ENCODE data around the gene DLL1. TPM values are rescaled to one million over a fixed set of nuclear protein-coding genes. Genes with fewer than 3 reads are reported as not detected.
A peak's percentile ranks its signal among the peaks of the same experiment; 100 is the strongest.

Gene DLL1
- total RNA-seq, 1 donor = 0.86 TPM

DNA sequence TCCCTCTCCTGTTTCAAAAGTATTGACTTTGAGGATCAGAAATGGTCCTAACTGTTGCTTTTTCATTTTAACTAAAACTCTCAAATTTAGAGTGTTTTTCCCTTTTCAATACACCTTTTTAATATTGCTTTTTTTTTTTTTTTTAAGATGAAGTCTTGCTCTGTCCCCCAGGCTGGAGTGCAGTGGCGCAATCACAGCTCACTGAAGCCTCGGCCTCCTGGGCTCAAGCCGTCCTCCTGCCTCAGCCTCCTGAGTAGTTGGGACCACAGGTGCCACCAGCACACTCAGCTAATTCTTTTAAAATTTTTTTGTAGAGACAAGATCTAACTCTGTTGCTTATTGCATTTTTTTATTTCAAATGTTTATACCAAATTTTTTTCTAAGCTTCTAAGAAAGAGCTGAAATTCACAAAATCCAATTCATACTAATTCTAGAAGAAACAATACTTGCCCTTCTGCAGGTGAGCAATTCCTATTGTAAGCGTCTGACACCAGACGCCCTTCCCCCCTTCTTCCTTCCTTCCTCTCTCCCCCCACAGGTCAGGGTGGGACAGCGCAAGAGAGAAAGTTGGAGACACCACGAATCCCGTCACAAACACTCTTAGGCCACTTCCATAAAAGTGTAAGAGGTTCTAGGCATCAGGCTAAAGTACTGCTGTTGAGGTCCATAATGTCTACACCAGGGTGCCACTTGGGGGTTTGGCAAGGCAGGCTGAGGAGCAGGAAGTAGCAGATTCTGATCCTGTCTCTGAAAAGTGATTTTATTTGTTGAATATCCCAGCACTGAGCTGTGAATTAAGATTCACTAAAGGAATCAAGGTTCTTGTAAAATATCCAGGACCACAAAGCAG, 12.8 kb downstream of the DLL1 start:
- no peak for DNase-seq (ENCODE audit: low read depth)
- H3K4me3 ChIP-seq (ENCODE audit: low read depth, low read length) = no peak overlapping the region
- TF ChIP-seq, protein P1, sequence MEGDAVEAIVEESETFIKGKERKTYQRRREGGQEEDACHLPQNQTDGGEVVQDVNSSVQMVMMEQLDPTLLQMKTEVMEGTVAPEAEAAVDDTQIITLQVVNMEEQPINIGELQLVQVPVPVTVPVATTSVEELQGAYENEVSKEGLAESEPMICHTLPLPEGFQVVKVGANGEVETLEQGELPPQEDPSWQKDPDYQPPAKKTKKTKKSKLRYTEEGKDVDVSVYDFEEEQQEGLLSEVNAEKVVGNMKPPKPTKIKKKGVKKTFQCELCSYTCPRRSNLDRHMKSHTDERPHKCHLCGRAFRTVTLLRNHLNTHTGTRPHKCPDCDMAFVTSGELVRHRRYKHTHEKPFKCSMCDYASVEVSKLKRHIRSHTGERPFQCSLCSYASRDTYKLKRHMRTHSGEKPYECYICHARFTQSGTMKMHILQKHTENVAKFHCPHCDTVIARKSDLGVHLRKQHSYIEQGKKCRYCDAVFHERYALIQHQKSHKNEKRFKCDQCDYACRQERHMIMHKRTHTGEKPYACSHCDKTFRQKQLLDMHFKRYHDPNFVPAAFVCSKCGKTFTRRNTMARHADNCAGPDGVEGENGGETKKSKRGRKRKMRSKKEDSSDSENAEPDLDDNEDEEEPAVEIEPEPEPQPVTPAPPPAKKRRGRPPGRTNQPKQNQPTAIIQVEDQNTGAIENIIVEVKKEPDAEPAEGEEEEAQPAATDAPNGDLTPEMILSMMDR (IDR thresholded peaks at IDR 0.05; ENCODE audit: insufficient read depth, low read depth, low read length) = no peak

DNA sequence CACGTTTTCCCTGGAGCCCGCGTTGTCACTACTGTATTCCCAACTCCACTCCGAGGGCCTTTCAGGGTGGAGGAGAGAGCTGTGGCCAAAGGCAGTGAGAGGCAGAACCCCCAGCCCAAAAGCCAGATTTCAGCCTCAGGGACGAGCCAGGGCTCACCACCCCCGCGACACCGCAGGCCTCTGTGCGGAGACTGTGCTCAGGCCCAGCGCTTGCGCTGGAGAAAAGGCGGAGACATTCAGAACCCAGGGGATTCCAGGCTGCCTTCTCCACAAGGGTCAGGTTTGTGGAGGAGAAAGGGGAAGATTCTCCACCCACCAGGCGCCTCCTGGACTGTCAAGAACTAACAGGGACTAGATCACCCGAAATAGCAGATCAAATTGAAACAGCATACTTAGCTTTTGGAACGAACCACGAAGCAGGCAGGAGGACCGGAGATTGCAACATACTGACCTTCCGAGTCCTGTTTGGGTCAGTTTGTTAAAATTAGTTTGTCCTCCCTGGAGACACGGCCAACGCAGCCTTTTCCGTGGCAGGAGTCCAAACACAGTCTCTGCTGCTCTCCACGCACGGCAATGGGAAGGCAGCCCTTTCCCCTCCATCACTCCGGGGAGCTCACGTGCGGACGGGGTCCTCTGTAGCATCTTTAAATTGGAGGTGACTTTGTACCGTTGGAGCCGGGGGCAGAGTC, 14.4 kb downstream of the DLL1 start:
- no peak overlapping the region for H3K4me3 ChIP-seq (ENCODE audit: low read depth, low read length)
- TF ChIP-seq, protein P1 (IDR thresholded peaks at IDR 0.05; ENCODE audit: insufficient read depth, low read depth, low read length) = no peak
- peak; percentile 65 for DNase-seq (ENCODE audit: low read depth)

DNA sequence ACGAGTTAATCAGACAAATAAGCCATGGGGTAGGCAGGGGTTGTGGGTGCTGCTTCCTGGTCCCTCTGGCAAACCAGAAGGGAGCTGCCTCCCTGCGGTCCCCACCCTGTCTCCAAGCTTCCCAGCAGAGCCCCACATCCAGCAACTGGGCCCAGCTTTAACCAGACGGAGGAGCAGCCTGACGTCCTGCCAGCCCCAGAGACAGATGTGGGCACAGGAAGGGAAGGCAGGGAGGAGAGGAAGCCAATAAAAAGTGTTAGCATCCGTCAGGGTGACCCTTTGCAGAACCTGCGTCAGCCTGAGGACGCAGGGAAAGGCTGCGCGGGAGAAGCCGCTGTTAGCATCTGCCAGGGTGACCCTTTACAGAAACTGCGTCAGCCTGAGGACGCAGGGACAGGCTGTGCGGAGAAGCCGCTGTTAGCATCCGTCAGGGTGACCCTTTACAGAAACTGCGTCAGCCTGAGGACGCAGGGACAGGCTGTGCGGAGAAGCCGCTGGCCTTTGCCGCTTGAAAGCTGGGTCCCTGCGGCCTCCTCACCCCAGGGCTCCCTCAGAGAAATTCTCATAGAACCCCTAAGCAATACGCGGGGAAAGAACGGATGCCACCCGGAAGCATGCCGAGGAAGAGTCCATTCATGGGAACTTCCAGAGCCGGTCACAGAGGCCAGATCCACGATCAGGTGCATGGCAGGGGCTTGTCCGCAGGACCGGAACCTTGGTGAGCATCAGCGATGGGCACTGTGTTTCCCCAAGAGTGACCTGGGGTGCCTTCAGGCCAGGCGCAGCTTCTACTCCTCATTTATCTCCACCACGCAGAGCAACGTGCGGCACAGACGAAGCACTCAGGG, 15.9 kb downstream of the DLL1 start:
- no peak overlapping the region for H3K4me3 ChIP-seq (ENCODE audit: low read depth, low read length)
- DNase-seq (ENCODE audit: low read depth) = no peak
- TF ChIP-seq, protein P1 (IDR thresholded peaks at IDR 0.05; ENCODE audit: insufficient read depth, low read depth, low read length) = no peak

DNA sequence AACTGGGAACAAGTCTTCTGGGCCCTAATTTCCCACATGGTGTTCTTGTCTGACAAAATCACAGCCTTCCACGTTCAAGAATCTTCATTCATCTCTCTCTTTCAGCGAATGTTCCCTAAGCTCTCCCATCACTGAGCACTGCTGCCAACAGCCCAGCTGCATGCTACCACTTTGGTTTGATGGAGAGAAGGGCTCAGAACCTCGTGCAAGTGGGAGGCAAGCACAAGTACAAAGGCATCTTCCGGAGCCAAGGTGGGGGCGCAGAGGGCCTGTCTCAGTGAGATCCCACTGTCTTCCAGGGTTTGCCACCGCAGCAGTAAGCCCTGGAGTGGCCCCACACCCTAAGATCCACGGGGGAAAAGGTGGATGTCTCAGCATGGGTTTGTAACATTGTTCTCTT, 17.2 kb downstream of the DLL1 start:
- no peak for DNase-seq (ENCODE audit: low read depth)
- H3K4me3 ChIP-seq (ENCODE audit: low read depth, low read length) = no peak overlapping the region
- TF ChIP-seq, protein P1 (IDR thresholded peaks at IDR 0.05; ENCODE audit: insufficient read depth, low read depth, low read length) = no peak

DNA sequence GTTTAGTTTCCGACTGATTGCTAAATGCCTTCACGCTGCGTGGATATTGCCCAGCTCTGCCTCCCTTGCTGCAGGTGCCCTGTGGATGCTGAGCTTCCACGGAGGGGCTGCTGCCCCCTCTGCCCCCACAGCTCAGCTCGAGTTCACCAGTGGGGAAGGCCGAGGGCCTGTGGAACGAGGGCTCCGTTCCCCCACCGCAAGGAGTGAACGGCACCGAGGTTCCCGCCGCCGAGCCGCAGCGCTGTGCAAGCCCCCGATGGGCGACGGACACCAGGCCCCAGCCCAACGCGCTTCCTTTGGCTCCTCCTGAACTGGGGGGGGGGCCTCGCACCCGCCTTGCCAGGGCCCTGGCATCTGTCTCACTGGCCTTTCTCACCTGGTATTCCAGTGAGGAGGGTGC, 17.7 kb downstream of the DLL1 start:
- DNase-seq (ENCODE audit: low read depth) = no peak
- no peak overlapping the region for H3K4me3 ChIP-seq (ENCODE audit: low read depth, low read length)
- TF ChIP-seq, protein P1 (IDR thresholded peaks at IDR 0.05; ENCODE audit: insufficient read depth, low read depth, low read length) = no peak

DNA sequence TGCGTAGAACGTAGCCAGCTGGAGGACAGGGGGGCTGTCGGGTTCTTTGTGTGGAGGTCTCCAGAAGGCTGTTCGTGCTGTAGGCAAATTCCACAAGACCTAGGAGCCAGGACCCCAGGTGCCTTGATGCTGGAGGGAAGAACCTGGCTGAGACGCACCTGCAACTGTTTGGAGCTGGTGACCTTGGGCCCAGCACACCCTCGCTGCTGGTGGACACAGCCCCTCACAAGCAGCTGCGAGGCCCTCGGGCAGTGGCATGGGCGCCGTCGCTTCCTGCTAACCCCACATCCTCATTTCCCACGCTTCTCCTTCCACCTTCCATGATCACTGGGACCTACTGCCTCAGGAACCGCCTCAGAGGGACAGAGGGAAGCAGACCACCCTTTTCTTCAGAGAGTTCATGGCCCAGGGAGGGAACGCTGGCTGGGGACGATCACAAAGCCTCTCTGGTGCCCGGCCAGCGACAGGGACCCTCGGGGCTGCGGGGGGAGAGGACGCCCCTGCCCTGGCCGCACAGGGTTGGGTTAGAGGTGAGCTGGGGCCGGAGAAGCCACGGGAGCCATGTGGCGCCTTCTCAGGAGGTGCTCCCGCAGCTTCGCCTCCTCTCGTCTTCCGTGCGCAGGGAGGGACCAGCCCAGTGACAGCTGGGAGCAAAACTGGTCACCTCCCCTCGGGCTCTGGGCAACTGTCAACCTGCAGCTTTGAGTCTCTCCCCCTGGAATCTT, 18.4 kb downstream of the DLL1 start:
- no peak overlapping the region for H3K4me3 ChIP-seq (ENCODE audit: low read depth, low read length)
- TF ChIP-seq, protein P1 (IDR thresholded peaks at IDR 0.05; ENCODE audit: insufficient read depth, low read depth, low read length) = no peak
- DNase-seq (ENCODE audit: low read depth) = no peak

All from fibroblast of villous mesenchyme (primary cell).